ENCODE data around the gene ANKRD34A.

The ANKRD34A gene

DNA sequence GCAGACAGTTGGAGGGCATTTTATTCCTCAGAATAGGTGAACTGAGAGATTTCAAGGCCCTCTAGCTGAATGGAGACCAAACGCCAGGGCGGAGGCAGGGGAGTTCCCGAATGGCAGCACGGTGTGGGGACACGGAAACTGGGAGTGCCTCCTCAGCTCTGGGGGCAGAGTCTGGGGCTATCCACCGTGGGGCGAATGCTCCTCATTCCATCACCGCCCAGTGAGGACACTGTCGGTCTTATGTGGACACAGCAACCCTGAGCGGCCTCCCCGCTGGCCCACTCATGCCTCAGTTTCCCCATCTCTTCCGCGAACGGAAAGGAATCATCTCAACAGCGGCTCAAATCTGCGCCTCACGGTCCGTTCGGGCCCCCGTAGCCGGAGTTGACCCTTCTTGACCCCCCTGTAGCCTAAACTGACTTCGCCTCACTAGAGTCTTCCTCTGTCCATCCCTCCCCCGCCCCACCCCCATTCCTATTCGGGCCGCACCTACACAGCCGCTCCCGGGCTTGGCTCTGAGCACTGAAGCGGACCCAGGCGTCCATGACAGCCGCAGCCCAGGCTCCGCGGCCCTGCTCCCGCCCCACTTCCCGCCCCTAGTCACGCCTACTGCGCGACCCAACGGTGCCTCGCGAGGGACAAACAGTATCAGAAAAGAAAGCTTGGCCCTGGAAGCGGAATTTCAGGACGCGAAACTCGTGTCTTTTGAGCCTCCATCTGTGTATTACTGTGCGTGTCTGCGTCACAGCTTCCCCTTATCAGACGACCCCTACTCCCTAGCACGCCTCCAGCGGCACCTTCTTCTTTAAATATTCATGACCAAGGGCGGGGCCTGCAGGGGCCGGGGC is 46.0 kb downstream of the ANKRD34A start, which contains the start of gene PEX11B:
Gene PEX11B, minus strand, starts transcription at position 574 of the 848 bp plus-strand sequence. Its CDS starts 29 bp downstream, at position 545.
- TF ChIP-seq, protein P1, sequence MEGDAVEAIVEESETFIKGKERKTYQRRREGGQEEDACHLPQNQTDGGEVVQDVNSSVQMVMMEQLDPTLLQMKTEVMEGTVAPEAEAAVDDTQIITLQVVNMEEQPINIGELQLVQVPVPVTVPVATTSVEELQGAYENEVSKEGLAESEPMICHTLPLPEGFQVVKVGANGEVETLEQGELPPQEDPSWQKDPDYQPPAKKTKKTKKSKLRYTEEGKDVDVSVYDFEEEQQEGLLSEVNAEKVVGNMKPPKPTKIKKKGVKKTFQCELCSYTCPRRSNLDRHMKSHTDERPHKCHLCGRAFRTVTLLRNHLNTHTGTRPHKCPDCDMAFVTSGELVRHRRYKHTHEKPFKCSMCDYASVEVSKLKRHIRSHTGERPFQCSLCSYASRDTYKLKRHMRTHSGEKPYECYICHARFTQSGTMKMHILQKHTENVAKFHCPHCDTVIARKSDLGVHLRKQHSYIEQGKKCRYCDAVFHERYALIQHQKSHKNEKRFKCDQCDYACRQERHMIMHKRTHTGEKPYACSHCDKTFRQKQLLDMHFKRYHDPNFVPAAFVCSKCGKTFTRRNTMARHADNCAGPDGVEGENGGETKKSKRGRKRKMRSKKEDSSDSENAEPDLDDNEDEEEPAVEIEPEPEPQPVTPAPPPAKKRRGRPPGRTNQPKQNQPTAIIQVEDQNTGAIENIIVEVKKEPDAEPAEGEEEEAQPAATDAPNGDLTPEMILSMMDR (conservative IDR thresholded peaks at IDR 0.05; ENCODE audit: control insufficient read depth, insufficient read depth, low read depth, low read length): no peak
- DNase-seq (ENCODE audit: low read depth): peak; percentile 82
- H3K4me3 ChIP-seq (ENCODE audit: control insufficient read depth, low read depth, low read length): peak within 1 kb of the TSS; percentile 74

DNA sequence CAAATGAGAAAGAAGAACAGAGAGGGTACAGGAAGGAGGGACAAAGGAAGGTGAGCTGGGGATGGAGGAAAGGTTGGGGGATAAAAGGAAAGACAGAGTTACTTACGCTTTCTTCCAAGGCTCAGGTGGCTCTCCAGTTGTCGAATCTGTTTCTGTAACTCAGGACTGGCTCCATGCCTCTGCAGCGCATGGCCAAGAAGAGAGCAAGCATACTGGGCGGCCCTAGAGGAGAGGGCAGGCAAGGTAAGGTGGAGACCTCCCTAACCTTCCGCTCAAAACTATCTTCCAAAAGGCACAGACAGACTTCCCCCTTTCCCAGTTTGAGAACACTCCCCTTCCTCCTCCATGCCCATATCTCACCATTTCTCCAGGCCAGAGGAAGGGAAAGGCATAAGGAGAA is 46.8 kb downstream of the ANKRD34A start:
- peak overlapping the region; percentile 74 for H3K4me3 ChIP-seq (ENCODE audit: control insufficient read depth, low read depth, low read length)
- TF ChIP-seq, protein P1 (conservative IDR thresholded peaks at IDR 0.05; ENCODE audit: control insufficient read depth, insufficient read depth, low read depth, low read length): no peak
- no peak for DNase-seq (ENCODE audit: low read depth)

DNA sequence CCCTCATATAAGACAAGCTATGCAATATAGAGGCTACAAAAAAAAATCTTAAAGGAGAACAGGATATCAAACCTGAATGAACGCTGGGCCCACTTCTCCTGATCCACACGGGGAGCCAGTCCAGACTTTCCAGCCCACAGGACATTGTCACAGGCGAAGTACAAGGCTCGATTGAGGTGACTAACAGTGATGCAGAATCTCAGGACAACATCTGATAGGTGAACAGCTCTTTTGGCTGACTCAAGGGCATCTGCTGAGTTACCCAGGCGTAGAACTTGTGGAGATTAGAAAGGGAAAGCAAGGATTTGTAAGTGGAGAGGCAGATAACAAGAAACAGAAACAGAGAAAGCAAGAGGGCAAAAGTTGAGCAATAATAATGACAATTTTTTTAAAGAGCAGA is 47.6 kb downstream of the ANKRD34A start:
- DNase-seq (ENCODE audit: low read depth): peak; percentile 68
- no peak overlapping the region for H3K4me3 ChIP-seq (ENCODE audit: control insufficient read depth, low read depth, low read length)
- TF ChIP-seq, protein P1 (conservative IDR thresholded peaks at IDR 0.05; ENCODE audit: control insufficient read depth, insufficient read depth, low read depth, low read length): no peak

DNA sequence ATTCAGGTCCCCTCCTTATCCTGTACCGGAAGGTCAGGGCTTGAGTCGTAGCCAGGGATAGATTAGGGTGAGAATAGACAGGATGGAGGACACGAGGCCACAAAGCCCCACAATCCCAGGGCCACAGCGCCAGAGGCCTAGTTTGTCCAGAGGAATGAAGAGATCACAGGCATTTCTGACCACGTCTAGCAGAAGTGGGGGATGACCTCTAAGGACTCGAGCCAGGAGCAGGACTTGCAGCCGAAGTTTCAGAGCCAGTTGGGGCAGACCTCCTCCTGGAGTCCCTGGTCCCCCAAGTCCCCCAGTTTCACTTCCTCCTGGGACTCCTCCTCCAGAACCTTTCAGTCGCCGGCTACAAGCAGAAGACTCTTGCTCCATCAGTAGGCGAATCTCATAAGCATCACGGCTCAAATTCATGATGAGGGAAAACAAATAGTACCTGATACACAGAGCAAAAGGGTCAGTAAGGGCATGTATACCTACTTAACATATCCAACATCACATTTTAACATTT is 52.2 kb downstream of the ANKRD34A start:
- H3K4me3 ChIP-seq (ENCODE audit: control insufficient read depth, low read depth, low read length): no peak overlapping the region
- TF ChIP-seq, protein P1 (conservative IDR thresholded peaks at IDR 0.05; ENCODE audit: control insufficient read depth, insufficient read depth, low read depth, low read length): no peak
- no peak for DNase-seq (ENCODE audit: low read depth)

Measured in fibroblast of mammary gland (primary cell).